CD4-positive, alpha-beta T cell treated with Interleukin-12 subunit alpha and Interleukin-12 subunit beta, for 1 hour (primary cell): ENCODE measurements around the gene CALCR.
"Not testable (repeated sequence)": the region's sequence is repeated elsewhere in the genome, so short reads cannot be mapped to it uniquely, and the experiment has no call there.

Source experiments
- DNase-seq: peaks from one replicate; pipeline ENCODE4 v3.0.0-alpha.2; 2020

The CALCR gene

GRCh38 chr7:93574646-93575554 is at the start of gene CALCR:
Gene CALCR, minus strand, starts transcription at chr7:93574724. Its CDS starts 87,743 bp downstream, at chr7:93486981.
- no peak for DNase-seq

GRCh38 chr7:93623816-93624215 is 49.3 kb upstream of the CALCR start:
- DNase-seq = no peak

DNA sequence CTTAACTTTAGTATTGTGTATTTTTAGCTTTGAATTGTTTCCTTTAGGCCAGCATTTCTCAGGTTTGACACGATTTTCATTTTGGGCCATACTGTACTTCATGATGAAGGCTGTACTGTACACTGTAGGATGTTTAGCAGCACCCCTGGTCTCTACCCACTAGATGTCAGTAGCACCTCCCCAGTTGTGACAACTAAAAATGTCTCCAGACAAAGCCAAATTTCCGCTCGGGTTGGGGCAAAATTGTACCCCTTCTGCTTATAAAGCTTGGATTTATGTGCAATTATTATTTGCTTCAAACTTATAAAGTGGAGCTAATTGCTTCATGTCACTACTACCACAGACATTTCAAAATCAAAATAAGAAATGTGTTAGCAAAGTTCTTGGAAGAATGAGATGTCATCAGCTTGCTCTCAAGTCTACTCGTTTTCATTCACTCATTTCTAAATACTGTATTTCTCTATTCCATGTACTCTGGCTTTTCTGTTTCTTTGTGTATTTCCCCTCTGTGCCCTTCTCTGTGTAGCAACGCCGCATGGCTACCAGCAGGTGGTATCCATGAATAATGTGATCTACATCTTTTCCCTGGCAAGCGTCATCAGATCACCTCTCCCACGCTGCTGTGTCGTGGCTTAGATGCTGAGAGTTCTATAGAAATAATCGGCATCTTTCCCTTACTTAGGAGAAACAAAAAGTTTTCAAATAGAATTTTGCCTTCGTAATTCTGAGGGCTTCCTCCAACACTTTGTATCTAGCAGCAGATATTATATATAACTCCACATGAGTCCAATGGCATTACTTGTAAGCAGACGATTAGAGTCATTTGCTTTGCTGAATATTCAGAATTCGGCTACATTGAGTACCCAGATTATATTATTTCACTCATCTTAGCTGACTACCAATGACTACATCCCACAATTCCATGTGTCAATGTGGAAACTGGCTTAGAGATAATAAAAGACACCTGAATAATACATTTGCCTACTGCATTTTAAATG is 47.8 kb upstream of the CALCR start:
- DNase-seq = no peak

GRCh38 chr7:93620864-93621263 is 46.3 kb upstream of the CALCR start:
- DNase-seq = no peak

DNA sequence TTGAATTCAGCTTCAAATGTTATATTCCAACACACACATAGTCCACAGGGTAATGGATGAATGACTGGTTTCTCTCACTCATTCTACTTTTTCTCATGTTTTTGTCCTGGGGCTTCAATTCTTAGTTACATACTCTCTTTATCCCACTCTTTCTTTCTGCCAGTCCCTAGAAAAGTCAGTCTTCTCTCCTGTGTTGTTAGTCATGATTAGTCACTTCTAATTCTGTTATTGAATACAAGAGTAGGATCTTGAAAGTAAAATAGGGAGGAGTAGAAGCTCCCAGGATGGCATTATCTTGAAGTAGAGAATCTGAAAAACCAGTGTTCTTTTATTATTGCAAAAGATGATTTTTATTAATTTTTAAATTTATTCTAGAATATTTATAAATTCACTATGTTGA is 45.5 kb upstream of the CALCR start:
- no peak for DNase-seq

GRCh38 chr7:93601363-93601762 is 26.8 kb upstream of the CALCR start:
- no peak for DNase-seq

GRCh38 chr7:93594250-93594649 is 19.7 kb upstream of the CALCR start:
- DNase-seq = no peak

- DNase-seq = no peak
Observed at GRCh38 chr7:93592588-93593266, 18.2 kb upstream of the CALCR start.

GRCh38 chr7:93591224-93592050 is 16.9 kb upstream of the CALCR start:
- DNase-seq = not testable (repeated sequence)

GRCh38 chr7:93586479-93586865 is 11.9 kb upstream of the CALCR start:
- DNase-seq = not testable (repeated sequence)

GRCh38 chr7:93585694-93586478 is 11.4 kb upstream of the CALCR start:
- DNase-seq = not testable (repeated sequence)

GRCh38 chr7:93579431-93579830 is 4.9 kb upstream of the CALCR start:
- DNase-seq = no peak

DNA sequence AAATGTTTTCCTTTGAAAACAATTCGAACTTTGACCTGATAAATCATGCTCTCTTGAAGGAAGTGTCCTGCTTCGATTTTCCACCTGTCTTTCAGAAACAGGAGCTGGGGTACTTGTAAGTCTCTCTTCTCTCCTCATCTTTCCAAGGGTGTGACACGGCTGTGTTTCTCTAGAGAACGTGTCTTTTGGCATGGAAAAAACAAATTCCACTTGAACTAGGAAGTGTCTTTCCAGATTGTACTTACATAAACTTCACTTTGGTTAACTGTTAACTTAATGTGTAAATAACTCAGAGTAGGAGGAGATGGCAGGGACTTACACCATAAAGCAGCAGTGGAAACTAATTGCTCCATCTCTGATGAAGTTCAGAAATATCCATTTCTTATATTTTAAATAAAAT is 4.2 kb upstream of the CALCR start:
- no peak for DNase-seq

DNA sequence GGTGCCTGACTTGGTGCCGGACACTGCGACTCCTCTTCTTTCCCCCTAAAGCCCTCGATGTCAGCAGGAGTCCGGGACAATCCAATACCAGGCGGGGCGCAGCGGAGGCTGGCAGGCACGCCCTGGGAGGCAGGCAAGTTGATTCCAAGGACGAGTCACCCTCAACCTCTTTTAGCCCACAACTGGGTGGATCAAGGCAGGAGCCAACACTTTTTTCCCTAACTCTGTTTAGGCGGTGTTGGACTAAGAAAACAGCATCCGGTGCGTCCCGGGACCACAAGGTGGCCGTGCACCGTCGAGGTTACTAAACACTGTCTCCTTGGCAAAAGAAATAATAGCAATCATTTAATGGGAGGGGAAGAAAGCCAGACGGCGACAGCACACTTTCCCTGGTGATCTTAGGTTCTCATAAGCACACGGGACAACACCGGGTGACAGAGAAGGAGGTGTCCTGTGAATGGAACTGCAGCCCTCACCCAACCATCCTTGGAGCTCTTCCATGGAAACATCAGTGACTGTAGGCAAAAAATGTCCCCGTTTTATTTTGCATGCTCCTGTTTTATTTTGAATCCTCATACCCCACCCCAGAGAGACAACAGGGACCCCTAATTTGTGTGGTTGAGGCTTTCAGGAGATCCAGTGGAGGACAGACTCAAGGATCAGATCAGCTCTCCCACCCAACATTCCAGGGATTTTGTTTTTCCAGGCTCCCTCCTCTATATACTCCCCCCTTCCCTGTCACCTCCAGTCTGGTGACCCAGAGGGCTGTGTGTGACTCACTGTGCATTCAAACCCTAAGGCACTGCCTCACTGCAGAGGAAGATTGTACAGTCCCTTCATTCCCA is 1.3 kb upstream of the CALCR start:
- no peak for DNase-seq

DNA sequence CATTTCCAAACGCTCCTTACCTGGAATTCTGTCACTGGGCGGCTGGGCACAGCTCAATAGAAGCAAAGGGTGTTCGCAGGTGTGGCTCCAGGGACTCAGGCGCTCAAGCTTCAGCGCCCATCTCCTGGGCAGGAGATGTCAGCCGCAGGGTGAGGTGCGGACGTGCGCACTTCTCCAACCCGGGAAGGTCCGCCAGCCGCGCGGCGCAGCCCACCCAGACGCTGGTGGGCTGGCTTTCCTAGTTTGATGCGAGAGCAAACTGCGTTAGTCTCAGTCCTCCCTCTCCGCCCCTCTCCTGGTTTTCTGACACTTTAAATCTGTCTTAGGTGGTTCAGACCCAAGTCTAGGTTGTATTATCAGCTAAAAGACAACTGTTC is 267 bp downstream of the CALCR start:
- DNase-seq = no peak

GRCh38 chr7:93569189-93569588 is 5.3 kb downstream of the CALCR start:
- DNase-seq = no peak

DNA sequence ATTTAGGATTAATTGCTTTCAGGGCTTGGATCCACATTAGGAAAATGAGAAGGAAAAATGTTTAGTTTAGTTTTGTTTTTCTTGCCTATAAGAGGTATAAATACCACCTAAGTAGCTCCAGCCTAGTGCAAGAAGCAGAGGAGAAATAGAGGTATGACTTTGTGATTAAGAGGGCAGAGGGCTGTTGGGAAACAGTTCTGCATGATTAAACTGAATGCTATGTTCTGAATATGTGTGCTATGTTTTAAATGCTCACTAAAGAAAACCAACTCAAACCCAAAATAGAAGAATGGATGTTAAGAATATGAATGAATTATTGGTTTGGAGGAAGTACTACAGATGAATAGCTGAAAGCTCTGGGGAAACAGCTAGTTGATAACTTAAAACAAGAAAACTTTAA is 7.6 kb downstream of the CALCR start:
- DNase-seq = no peak

DNA sequence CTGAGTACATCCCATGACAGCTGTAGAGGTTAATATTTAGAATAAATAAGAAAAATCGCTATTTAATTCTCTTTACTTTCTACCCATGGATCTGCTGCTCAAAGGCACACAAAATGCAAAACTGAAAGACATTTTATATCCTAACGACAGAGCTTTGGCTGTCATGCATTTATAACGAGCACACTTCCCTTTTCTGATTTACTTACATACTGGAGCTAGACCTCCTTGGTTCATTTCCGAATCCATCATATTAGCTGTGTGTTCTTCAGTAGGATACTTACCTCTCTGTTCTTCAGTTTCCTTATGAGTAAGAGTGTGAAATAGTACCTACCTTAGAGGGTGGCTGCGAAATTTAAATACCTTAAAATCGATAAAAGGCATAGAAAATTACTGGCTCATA is 10.9 kb downstream of the CALCR start:
- no peak for DNase-seq

- no peak for DNase-seq
Observed at GRCh38 chr7:93562936-93563335, 11.6 kb downstream of the CALCR start.

- DNase-seq = no peak
Observed at GRCh38 chr7:93562106-93562505, 12.4 kb downstream of the CALCR start.
